GM15510 (cell line): ENCODE results near the gene ALG12.

ENCODE experiments used
- POLR2A ChIP-seq: IDR thresholded peaks from 3 replicates; pipeline ENCODE4 v1.6.1; 2011; ENCODE audit warnings: borderline replicate concordance; ENCODE audit not compliant: insufficient read length; ENCODE audit errors: extremely low read depth

The ALG12 gene

DNA sequence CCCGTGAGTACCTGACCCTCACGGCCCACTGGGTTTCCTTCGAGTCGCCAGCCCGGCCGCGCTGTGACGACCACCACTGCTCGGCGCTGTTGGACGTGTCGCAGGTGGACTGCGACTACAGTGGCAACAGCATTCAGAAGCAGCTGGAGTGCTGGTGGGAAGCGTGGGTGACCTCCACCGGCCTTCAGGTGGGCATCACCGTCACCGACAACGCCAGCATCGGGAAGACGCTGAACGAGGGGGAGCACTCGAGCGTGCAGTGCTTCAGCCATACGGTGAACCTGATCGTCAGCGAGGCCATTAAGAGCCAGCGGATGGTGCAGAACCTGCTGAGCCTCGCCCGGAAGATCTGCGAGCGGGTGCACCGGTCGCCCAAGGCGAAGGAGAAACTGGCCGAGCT is 32.4 kb downstream of the ALG12 start:
- no peak for TF ChIP-seq POLR2A

DNA sequence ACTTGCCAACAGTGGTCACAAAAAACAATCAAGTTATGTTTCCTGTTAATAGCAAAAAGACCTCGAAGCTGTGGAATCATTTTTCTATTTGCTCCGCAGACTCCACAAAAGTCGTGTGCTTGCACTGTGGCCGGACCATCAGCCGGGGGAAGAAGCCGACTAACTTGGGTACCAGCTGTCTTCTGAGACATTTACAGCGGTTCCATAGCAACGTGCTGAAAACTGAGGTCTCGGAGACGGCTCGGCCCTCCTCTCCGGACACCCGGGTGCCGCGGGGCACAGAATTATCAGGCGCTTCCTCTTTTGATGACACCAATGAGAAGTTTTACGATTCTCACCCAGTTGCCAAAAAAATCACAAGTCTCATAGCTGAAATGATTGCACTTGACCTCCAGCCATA is 33.0 kb downstream of the ALG12 start:
- TF ChIP-seq POLR2A: no peak

DNA sequence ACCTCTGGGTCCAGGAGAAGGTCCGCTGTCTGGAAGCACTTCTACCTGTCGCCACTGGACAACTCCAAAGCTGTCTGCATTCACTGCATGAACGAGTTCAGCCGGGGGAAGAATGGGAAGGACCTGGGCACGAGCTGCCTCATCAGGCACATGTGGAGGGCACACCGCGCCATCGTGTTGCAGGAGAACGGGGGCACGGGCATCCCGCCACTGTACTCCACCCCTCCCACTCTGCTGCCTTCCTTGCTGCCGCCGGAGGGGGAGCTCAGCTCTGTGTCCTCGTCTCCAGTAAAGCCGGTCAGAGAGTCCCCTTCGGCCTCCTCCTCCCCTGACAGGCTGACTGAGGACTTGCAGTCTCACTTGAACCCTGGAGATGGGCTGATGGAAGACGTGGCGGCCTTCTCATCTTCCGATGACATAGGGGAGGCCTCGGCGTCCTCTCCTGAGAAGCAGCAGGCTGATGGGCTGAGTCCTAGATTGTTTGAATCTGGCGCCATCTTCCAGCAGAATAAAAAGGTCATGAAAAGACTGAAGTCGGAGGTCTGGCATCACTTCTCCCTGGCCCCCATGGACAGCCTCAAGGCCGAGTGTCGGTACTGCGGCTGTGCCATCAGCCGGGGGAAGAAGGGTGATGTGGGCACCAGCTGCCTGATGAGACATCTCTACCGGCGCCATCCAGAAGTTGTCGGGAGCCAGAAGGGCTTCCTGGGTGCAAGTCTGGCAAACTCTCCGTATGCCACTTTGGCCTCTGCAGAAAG is 33.6 kb downstream of the ALG12 start:
- no peak for TF ChIP-seq POLR2A

DNA sequence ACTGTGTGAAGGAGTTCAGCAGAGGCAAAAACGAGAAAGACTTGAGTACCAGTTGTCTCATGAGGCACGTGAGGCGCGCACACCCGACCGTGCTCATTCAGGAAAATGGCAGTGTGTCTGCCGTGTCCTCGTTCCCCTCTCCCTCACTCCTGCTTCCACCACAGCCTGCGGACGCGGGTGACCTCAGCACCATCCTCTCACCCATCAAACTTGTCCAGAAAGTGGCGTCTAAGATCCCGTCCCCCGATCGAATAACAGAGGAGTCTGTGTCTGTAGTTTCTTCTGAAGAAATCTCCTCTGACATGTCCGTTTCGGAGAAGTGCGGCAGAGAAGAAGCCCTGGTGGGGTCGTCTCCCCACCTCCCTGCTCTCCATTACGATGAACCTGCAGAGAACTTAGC is 34.2 kb downstream of the ALG12 start:
- no peak for TF ChIP-seq POLR2A

DNA sequence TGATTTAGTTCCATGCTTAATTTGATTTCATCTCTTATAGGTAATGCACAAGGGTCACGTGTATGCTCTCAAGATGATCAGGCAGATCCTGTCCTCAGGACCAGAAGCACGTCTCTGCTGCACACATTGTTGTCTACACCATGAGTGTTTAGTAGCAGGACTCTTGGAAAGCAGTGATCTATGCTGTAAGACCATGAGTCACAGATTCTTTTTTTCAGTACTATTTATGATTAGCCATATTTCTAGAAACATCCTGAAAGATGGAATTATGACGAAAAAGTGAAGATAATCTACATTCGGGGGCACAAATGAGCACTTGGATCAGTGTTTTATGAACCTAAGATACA is 35.0 kb downstream of the ALG12 start:
- TF ChIP-seq POLR2A: no peak

DNA sequence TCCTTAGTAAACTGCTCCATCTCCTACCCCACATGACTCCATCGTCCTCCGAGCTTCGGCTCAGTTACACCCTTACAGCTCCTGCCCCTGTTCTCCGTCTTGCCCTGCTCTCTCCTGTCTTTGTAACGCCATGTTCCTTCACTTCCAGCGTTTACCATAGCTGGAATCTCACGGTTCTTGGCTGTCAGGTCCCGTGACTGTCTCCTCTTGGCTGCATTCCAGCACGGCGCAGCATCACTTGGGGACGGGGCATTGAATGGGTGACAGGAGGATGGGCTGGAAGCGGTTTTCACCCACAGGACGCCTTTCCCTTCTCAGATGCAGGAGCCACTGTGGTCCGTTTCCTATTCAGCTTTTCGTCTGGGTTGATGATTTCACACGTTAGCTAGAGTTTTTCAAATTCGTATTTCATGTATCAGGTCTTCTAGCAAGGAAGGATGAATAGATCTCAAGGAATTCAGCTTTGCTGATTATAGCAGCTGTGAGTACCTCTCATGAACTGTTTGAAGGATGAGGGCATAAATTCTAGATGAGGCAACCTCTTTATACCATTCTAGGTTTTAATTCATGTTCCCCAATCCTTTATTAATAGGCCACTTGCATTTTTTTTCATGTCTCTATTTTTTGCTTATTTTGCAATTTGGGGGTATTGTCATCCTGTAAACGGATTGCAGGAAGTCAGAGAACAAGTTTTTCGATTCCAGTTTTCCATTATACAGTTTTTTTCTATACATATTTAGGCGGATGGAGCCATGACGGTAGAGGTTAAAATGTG is 35.5 kb downstream of the ALG12 start:
- TF ChIP-seq POLR2A: no peak

DNA sequence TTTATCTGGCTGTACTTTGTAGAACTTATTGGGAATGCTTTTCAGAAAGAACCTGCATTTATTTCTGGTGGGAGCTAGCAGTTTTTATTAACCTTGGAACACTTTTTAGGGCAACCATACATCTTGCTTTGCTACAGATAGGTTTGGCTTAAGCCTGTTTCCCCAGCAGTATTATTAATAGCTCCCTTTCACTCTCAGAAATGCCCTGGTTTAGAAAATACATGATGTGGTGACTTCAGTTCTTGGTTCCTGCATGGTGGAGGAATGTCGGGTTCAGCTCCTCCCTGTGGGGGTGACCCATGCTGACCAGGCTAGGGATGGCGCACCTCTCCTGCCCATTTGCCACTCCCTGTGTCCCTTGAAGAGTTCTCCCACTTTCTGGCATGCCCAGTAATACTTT is 36.4 kb downstream of the ALG12 start:
- TF ChIP-seq POLR2A: no peak

DNA sequence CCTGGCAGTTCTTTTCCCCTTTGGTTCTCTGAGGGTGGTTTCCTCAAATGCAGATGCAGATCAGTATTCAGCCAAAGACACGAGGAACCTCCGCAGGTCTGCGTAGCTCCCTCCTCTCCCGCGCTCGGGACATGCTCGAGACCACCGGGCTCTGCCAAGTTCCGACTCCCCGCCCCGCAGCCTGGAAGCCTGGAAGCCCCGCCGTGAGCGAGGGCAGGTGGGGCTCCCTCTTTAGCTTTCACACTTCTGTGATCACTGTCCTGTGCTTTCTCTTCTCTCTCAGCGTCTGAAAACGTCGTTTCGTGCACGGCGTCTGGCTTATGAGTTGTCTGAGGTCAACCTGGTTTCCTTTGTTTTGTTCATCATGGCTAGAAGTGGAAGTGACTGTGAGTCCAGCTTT is 38.0 kb downstream of the ALG12 start:
- no peak for TF ChIP-seq POLR2A

DNA sequence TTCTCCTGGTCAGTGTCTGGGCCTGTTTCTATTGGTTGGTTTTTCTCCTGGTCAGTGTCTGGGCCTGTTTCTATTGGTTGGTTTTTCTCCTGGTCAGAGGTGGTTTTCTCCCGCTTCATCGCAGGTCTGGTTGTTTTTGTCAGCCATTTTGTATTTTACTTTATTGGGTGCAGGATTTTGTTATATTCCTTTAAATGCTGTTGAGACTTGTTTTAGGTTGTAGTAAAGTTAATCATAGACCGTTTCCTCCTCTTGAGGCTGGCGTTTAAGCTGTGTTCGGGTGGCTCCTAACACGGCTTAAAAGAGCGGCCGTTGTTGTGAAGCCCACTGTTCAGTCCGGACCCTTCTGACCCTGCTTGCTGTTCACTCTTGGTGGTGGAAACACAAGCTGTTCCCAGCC is 38.4 kb downstream of the ALG12 start:
- TF ChIP-seq POLR2A: no peak

DNA sequence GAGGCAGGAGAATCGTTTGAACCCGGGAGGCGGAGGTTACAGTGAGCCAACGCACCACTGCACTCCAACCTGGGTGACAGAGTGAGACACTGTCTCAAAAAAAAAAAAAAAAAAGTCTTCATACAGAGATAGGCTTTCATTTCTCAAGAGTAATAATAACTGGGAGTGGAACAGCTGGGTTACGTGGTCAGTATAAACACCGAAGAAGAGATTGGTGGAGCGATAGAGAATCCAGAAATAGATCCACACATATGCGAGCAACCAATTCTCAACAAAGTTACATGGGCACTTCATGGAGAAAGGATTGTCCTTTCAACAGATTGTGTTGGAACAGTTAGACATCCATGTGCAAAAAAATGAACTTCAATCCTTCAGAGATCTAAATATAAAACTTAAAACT is 40.0 kb downstream of the ALG12 start:
- no peak for TF ChIP-seq POLR2A

DNA sequence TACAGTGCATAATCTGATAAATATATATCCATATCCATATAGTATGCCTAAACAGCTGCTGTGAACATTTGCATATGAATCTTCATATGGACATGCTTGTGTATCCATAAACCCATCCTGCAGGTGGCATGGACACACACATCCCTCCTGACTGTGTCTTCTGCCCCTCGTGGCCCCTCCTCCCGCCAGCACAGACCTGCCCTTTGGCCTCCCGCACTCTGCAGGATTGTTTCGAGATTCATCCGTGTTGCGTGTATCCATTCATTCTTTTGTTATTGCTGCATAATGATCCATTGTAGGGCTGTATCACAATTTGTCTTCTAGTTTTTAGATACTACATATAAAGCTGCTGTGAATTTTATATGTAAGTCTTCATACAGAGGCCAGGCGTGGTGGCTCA is 40.6 kb downstream of the ALG12 start:
- TF ChIP-seq POLR2A: no peak

DNA sequence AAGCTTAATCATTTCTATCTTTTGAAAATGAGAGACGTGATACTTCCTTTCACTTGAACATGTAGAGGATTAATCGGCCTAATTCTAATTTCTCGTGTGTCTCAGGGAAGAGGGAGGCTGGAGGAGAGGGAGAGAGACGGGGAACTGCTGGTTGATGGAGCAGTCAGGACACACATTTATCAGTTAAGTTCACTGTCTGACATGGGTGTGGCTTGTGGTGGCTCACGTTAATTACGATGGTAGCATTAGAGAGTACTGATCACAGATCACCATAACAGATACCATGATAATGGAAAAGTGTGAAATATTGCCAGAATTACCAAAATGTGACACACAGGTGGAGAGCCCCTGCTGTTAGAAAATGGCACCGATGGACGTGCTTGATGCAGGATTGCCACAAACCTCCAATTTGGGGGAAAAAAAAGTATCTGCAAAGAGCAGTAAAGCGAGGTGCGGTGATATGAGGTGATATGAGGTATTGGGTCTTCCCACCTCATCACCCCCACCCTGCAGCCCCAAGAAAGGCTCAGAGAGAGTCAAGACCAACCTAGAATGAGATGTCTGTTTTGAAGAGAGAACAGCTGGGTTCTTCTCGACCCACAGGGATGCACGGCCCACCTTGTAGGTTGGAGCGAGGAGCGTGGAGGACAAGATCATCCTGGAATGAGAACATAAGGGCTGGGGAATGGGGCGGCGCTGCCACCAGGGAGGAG is 44.9 kb downstream of the ALG12 start:
- TF ChIP-seq POLR2A: no peak

DNA sequence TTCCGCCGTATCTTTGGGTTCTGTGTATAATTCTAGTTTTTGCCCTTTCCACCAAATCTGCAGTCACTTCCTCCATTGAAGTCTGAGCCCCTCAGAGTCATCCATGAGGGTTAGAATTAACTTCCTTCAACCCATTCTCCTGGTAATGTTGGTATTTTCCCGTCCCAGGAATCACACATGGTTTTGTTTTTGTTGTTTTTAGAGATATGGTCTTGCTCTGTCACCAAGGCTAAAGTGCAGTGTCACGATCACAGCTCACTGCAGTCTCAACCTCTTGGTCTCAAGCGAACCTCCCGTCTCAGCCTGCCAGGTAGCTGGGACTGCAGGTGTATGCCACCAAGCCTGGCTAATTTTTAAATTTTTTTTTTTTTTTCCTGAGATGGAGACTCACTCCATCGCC is 45.9 kb downstream of the ALG12 start:
- TF ChIP-seq POLR2A: no peak

DNA sequence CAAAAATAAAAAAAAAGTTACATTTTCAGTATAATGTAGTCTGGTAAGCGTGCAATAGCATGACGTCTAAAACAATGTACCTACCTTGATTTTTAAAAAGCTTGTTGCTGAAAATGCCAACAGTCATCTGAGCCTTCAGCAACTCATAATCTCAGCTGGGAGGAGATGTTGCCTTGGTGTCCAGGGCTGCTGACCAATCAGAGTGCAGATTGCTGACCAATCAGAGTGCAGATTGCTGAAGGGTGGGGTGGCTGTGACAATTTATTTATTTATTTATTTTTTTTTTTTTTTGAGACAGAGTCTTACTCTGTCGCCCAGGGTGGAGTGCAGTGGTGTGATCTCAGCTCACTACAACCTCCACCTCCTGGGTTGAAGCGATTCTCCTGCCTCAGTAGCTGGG is 46.8 kb downstream of the ALG12 start:
- TF ChIP-seq POLR2A: no peak

DNA sequence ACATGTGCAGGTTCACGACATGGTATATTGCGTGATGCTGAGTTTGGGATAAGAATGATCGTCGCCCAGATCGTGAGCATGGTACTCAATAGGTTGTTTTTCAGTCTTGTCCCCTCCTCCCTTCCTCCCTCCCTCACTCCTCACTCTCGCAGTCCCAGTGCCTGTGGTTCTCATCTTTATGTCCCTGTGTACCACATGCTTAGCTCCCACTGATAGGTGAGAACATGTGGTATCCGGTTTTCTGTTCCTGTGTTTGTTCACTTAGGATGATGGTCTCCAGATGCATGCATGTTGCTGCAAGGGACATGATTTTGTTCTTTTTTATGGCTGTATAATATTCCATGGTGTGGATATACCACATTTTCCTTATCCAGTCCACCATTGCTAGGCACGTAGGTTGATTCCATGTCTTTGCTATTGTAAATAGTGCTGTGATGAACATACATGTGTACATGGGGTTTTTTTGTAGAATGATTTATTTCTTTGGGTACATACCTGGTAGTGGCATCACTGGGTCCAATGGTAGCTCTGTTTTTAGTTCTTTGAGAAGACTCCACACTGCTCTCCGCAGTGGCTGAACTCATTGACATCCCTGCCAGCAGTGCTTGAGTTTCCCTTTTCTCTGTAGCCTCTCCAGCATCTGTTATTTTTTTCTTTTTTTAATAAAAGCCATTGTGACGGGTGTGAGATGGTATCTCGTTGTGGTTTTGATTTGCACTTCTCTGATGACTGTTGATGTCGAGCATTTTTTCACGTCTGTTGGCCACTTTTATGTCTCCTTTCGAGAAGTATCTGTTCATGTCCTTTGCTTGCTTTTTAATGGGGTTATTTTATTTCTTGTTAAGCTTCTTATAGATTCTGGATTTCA is 48.2 kb downstream of the ALG12 start:
- TF ChIP-seq POLR2A: no peak
